HG03064 (cell line): Measurements from ENCODE around the gene RAD21L1.

Experiments
- ATAC-seq: cut with Tn5 transposase; IDR thresholded peaks from one replicate; pipeline ENCODE4 v1.9.1; 2021; ENCODE audit warnings: low read depth; ENCODE audit not compliant: unreplicated experiment

RAD21L1 gene

GRCh38 chr20:1225783-1226654 lies at the start of gene RAD21L1:
Gene RAD21L1, plus strand, starts transcription at chr20:1226044. Its CDS starts 2,410 bp downstream, at chr20:1228454.
- ATAC-seq, result no peak

DNA sequence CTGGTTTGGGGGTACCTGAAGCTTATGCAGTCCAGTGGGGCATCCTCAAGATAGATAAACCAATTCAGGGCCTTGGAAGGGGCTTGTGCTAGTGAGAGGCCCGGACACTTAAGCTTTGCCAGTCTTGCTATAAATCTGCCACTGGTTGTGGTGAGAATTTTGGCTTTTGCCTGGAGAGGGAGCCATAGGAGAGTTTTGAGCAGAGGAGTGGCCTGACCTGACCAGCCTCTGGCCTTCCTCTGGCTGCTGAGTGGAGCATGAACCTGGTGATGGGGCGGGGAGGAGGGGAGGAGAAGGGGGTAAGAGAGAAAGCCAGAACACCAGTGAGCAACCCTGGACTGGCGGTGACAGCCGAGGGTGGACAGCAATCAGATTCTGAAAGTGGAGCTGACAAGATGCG lies 48.2 kb upstream of the RAD21L1 start:
- no peak for ATAC-seq

DNA sequence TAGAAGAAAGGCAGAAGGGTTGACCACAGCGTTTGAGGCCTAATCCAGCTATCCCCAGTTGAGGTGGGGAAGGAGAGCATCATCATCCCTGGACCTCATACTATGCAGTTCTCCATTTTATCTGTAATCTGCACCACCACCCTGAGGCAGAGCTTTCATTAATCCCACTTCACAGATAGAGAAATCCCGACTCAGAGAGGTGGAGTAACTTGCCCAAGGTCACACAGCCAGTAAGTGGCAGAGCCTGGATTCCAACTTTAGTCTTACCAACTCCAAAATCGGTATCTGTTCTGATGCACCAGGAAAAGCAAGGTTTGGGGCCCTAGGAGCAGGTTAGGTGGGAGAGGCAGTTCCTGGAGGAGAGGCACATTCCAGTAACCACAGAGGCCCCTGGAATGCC lies 47.7 kb upstream of the RAD21L1 start:
- no peak for ATAC-seq

GRCh38 chr20:1178623-1179022 lies 47.2 kb upstream of the RAD21L1 start:
- ATAC-seq, result no peak

DNA sequence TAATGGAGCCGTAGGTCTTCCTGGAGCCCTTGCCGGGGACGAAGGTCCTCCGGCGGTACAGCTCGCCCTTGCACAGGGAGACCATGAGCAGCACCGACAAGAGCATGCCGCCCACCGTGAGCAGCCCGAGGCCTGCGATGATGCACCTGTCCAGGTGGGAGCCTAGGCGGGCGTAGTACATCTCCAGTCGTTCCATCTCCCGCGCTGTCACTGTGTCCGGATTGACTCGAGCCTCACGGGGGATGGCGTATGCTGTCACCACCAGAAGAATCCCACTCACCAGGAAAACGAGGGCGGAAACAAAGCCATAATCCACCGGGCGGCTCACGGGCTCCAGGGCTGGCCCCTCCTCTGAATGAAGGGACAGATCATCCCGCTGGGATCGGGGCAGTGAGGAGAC lies 44.9 kb upstream of the RAD21L1 start:
- ATAC-seq, result no peak

- ATAC-seq, result no peak
These were observed 43.7 kb upstream of the RAD21L1 start for GRCh38 chr20:1182106-1182505.

DNA sequence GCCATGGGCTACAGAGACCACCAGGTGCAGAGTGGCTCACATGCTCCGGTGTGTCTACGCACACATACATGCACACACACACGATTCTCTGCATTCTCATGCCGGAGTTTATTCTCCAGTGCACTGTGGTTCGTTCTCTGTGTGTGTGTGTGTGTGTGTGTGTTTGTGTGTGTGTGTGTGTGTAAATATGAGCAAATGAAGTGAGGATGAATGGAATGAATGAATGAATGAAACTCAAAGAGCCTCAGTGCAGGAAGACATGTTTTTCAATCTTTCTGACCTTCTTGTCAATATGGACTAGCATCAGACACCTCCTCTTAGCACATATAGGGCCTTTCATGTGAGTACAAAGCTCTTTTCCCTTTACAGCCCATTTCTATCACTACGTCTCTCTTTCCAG lies 42.7 kb upstream of the RAD21L1 start:
- no peak for ATAC-seq

DNA sequence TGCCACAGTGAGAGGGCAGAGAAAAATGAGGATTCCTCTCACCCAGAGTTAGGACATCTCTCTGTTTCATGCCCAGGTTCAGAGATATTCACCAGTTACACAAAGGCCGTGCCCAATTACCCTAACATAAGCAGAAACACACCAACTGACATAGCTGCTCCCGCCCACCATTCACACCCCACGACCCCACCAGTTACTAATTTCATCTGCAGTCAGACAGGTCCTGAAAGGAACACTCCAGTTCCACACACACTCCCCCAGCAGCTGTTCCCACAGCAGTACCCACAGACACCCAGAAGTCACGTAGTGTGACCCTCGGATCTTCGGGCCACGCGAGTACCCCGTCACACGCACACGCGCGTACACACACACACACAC lies 41.6 kb upstream of the RAD21L1 start:
- no peak for ATAC-seq

GRCh38 chr20:1184638-1185315 lies 41.1 kb upstream of the RAD21L1 start, which contains the start of gene TMEM74B:
Gene TMEM74B, minus strand, starts transcription at chr20:1184981. Its CDS starts 1,180 bp downstream, at chr20:1183801.
- ATAC-seq, result no peak

DNA sequence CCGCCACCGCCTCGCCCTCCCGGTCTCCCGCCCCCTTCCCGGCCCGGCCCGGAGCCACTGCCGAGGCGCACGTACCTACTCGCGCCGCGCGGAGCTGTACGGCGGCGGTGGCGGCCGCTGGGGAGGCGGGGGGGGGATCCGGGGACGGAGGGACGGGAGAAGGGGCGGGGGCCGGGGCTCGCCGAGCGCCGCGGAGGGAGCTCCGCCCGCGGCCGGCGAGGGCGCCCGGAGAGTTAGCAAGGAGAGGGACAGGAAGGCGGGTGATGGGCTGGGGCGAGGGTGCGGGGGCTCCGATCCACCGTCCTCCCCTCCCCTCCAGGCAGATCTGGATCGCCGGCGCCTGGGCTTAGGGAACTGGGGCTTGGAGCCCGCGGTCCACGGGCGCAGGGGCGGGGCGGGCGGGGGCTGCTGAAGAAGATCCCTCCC lies 40.5 kb upstream of the RAD21L1 start:
- no peak for ATAC-seq

GRCh38 chr20:1185790-1186334 lies 40.0 kb upstream of the RAD21L1 start:
- no peak for ATAC-seq

DNA sequence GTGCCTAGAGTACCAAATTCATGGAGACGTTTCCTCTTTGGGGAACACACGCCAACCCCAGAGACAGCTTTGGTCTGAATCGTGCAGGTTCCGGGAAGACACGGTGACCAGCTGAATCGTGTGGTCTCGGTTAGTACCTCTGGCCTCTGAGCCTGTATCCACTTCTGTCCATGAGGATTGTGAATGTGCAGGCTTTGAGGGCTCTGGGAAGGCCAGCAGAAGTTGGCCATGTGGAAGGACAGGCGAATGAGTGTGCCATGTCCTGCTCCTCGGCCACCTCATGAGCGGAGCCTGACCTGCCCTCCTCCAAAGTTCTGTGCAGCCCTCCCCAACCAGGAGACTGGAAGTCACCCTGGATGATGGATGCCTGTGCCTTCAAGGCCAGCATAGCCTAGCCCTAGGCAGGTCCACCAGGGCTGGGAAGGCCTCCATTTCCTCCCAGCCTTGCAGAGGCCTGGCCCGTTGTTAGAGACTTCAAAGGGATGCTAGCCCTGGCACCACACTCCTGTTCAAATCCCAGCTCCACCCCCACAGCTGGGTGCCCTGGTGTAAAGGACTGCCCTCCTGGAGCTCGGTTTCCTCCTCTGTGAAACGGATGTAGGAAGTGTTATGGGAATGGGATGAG lies 39.4 kb upstream of the RAD21L1 start:
- no peak for ATAC-seq

DNA sequence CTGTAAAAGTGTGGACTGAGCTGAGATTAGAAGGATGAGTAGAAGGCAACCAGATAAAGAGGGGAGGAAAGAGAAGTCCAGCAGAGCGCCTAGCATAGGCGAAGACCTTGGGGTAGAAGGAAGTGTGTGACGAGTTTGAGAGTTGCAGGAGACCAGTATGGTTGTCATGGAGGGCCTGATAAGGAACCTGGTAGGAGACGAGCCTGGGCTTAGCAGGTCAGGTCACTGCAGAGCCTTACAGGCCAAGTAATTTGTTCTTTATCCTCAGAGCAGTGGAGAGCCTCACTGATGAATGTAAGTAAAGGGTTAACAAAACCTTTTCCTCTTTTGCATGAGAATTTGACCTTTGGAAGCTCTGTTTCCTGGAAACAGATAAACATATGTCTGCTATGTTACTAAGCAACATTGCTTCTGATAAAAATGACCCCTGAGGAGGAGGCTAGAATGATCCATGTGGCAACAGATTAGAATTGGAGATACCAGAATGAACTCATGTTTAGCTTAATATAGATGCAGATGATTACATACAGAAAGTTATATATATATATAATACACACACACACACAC lies 38.2 kb upstream of the RAD21L1 start:
- no peak for ATAC-seq

DNA sequence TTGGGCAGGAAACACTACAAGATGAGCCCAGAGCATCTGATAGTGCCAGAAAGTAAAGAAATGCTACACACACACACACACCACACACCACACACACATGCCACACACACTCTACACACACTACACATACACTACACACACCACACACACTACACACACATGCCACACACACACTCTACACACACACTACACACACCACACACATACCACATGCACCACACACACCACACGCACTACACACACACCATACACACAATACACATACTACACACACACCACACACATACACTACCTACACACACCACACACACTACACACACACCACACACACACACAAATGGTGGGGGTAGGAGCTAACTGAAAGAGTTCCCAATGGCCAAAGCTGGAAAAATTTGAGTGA lies 37.5 kb upstream of the RAD21L1 start:
- no peak for ATAC-seq

- ATAC-seq, result no peak
These were observed 36.0 kb upstream of the RAD21L1 start for GRCh38 chr20:1189827-1190226.

- no peak for ATAC-seq
These were observed 35.0 kb upstream of the RAD21L1 start for GRCh38 chr20:1190847-1191246.

DNA sequence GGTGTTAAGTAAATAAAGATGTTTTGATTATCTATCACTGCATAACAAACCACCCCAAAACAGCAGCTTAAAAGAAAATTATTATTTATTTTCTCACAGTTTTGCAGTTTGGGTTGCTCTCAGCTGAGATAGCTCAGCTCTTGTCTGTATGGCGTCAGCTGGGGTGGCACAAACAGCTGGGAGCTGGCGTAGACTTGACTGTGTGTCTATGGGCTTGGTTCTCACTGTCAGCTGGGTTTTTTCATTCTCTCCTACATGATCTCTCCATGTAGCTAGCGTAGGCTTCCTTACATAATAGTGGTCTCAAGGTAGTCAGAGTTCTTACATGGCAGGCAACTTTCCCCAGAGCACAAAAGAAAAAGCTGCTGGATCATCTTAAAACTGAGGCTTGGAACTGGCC lies 34.5 kb upstream of the RAD21L1 start:
- ATAC-seq, result no peak

DNA sequence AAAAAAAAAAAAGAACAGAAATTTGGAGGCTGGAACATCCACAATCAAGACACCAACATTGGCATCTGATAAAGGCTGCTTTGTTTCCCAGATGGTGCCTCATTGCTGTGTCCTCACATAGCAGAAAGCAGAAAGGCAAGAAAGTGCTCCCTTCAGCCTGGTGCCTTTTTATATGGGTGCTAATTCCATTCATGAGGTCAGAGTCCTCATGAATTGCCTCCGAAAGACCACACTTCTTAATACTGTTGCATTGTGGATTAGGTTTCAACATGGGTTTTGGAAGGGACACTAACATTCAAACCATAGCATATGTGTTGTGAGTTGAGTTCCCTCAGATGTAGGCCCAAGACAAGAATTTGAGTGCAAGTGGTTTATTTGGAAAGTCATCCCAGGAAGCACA lies 30.6 kb upstream of the RAD21L1 start:
- ATAC-seq, result no peak

GRCh38 chr20:1196634-1197033 lies 29.2 kb upstream of the RAD21L1 start:
- no peak for ATAC-seq

GRCh38 chr20:1197801-1198200 lies 28.0 kb upstream of the RAD21L1 start:
- no peak for ATAC-seq

DNA sequence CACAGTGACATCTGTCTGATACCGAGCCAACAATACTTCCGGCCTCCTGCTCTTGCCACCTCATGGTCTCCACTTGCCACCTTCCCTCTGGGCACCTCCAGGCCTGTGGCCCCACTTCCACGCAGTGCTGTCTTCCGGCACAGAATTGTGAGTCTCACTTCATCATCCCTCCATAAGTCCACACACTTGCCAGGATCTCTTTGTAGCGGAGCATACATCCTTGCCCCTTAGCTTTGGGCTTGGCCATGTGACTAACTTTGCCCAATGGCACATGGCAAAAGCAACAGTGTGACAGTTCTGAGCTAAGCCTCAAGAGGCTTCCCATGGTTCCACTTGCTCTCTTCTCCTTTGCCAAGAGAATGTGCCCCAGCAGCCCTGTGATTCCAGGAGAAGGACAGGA lies 27.1 kb upstream of the RAD21L1 start:
- no peak for ATAC-seq
